DMS53 (cell line): Measurements from ENCODE around the gene GMCL2.

Experiments
- DNase-seq: peaks from one replicate; lab custom pipeline; 2025; lab: John Stamatoyannopoulos, UW

Gene GMCL2

DNA sequence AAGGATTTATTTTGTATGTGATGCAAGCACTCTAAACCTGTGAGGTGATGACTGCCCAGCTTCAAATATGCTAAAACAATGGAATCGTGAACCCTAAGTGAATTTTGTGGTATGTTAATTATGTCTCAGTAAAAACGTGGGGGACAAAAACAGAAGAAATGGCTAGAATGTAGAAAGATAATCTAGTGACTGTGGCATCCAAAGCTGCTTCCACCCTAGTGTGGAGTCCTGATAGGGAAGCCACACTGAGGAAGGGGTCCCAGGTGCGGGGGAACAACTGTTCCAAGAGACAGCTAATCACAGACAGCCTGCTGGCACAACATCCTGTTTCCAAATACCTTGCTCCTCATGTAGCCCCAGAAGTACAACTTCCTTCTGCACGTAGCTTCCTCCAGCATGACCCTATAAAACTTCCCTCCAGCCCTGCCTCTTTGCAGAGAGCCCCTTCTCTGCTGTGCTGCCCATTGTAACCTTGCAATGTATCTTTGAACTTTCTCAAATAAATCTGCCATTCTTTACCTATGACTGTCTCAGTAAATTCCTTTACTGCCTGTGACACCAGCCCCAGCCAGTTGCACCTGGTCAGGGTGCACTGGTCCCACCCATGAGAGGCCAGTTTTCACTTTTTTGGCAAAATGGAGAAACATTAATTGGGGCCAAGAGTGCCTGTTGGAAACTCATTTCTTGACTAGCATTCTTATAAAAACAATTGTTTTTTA, 4.9 kb downstream of the GMCL2 start:
- DNase-seq, result no peak

DNA sequence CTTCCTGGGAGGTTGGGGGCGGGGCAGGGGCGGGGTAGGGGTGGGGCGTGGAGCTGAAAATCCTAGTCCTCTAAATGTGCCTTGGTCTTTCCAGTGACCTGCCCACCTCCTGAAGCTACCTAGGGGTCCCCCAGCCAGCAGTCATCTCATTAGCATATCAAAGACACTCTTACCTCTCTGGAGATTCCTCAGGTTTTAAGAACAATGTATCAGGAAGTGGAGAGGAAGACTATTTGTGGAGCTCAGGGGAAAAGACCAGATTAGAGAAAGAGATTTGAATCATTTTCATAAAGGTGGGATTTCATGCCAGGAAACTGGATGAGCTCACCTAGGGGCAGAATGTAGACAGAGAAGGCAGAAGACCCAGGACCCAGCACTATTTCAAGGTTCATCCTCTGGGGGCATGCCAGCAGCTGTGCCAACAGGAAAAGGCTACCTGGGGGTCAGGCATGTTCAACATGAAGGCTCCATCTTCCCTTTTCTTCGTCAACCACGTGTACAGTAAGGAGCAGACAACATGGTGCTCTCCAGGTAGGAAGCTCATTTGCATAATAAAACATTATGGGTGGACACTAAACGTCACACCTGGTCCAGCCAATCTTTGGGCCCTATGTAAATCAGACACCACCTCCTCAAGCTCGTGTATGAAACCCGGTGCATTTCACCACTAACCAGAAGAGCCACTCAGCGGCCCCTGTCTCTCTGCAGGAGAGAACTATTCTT, 6.9 kb downstream of the GMCL2 start:
- no peak for DNase-seq

DNA sequence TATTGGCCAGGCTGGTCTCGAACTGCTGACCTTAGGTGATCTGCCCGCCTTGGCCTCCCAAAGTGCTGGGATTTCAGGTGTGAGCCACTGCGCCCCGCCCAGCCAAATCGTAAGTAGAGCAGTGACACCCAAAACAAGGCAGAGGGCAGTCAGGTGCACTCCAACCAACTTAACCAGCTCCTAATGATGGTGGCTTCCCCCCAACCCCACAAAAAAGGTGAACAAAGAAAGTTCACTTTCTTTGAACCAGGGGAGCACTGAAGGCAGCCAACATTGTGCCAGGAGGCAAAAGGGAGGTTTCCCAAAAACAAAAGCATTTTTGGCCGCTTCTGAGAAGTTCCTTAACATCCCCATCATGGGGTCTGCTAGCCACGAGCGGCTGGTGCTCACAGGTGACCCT, 9.6 kb downstream of the GMCL2 start:
- no peak for DNase-seq

DNA sequence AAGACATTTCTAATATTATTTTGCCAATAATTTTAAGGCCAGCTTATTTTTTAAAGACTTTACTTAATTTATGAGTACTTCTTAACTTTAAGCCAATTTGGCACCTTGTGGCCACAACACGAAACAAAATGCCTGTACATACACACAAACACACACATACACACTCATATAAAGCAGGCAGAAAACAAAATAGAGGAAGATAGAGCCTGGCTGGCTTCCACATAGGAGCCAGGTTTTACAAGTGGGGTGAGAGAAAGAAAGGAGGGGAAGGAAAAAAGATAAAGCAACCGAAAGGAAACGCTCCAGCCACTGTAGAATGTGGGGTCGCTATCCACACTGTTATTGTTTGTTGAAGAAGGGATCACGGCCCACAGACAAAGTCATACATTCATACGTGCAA, 10.4 kb downstream of the GMCL2 start:
- no peak for DNase-seq

DNA sequence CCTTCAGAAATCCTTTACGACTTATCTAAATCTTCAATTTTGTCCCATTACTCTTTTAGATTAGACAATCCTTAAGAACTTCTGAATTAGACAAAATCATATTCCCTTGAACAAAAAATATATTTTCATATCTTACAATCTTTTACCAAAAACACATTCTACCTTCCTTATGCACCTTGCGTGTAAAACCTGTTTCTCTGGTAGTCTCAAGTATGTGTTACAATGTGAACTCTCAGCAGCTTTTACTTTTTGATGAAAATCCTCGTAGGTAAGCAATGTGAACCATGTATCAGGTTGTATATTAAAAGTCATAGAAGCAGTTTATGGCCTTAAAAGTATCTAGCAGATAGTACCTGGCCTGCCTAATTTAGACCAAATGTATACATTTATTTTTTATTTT, 12.7 kb downstream of the GMCL2 start:
- no peak for DNase-seq

DNA sequence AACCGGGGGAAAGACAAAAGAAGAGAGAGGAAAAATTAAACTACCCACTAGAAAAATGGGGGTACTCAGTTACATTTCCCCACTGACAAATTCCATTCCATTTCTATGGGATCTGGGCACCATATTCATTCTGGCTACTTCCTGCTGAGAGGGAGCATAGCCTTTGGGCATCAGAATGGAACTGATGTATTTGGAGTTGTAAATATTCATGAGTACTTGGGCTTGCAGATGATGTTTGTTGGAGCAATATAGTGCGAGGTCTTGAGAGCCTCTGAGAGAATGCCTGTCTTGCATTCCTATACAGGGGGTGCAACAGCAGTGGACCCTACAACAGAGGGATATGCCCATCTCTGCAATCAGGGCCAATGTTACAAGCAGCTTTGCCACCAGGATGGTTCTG, 16.7 kb downstream of the GMCL2 start:
- no peak for DNase-seq

DNA sequence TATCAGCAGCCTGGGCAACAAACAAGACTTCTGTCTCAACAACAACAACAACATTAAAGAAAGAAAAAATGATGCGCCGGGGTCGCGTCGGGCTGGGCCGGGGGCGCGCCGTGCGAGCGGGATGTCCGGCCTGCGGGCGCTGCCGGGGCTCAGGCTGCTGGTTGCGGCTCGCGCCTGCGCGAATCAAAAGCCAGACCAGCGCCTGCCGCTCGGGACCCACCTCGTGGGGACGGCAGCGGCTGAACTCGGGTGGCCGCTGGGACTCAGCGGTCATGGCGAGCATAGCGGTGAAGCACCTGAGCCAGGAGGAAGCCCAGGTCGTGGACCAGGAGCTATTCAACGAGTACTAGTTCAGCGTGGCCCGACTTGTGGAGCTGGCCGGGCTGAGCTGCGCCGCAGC, 21.6 kb downstream of the GMCL2 start:
- no peak for DNase-seq

DNA sequence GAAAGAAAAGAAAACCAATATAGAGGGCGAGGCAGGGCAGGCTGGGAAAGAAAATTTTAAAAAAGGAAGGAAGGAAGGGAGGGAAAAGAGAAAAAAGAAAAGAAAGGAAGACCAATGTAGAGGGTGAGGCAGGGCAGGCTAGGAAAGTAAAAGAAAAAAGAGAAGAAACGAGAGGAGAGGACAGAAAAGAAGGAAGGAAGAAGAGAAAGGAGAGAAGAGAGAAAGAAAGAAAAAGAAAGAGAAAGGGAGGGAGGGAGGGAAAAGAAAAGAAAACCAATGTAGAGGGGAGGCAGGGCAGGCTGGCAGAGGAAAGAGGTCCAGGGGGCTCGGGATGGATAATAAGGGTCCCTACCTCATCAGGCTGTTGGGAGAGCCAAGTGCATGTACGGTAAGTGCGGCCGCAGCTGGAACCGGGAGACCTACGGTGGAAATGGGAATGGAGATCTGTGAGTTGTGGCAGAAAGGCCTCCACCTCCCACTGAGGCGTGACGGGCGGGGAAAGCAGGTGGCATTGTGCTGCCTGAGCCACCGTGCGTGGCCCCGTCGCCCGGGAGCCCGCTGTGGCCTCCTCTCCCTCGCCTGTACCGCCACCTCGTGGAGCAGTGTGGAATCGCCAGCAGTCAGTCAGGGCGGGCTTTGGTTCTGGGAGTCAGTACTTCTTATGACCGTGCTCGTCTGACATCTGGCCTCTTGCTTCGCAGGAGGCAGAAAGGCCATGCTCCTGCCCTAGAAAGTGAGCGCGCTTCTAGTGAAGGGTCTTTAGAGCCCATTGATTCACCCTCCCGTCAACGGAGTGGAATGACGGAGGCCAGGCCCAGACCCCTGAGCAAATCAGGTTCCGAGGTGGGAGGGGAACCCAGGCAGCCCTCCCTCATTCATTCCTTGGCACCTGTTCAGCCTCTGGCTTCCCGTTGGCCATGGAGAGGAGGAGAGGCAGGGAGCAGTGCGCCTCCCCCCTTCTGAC, 23.1 kb downstream of the GMCL2 start:
- DNase-seq, result peak; percentile 98

DNA sequence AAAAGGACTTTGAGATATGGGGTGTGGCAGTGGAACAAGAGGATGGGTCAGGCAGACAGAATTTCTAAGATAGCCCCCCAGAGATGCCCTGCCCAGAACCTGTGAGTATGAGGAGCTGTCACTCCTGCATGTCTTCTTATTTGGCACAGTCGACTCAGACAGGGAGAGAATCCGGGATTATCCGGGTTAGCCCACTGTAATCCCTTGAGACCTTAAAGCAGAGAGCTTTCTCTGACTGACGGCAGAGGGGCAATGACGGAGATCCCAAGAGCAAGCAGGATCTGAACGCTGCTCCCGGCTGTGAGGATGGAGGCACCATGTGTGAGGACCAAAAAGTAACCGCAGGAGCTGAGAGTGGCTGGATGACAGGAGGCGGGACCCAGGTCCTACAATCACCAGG, 24.7 kb downstream of the GMCL2 start:
- no peak for DNase-seq

DNA sequence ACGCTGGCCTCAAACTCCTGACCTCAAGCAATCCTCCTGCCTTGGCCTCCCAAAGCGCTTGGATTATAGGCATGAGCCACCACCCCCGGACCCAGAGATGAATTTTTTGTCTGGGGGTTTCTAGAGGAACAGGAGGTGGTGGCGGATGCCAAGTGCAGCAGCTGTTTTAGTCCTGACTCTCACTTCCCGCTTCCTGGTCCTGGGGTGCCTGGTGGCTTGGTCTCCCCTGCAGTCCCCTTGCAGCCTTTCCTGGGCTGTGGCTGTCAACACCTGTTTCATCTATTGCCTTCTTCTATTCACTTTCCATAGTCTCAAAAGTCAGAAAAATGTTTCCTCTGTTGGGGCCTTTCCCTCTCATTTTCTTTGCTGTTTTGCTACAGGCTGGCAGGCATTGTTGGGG, 27.0 kb downstream of the GMCL2 start:
- DNase-seq, result no peak

DNA sequence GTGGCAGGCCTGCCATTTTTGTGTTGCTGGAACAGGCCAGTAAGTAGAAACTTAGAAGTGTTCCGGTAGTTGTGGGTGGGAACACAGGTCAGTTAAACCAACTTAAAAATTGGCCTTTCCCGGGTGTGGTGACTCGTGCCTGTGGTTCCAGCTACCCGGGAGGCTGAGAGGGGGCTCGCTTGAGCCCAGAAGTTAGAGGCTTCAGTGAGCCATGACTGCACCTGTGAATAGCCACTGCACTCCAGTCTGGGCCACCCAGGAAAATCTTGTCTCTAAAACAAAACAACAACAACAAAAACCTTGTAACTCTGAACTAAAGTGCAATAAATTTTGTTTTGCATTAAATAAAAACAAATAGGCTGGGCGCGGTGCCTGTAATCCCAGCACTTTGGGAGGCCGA, 32.1 kb downstream of the GMCL2 start:
- DNase-seq, result no peak

DNA sequence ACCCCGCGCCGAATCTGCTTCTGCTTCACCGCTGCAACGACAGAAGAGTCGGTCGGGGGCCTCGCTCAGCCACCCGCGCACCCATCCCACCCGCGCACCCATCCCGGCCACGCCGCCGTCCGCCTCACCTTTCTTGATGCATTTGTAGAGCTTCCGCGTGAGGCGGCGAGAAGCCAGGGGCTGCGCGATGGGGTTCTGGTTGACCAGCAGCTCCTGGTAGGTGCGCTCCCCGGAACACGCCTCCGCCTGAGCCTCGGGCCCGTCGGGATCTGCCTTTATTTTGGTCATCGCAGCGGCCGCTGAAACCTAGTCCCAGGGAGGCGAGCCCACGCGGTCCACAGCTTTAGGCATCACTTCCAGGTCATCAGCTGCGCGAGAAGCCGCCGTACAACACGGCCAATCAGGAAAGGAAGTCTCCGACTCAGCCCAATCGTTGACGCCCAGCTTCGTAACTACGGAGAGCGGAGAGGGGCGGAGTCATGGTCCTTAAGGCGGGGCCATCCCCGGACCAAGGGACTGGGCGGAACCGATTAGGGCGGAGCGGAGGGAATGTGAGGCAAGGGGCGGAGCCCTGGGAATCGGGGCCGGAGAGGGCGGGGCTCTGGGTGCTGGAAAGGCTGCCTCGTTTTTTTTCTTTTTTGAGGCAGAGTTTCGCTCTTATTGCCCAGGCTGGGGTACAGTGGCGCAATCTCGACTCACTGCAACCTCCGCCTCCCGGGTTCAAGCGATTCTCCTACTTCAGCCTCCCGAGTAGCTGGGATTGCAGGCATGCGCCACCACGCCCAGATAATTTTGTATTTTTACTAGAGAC, 33.4 kb downstream of the GMCL2 start, which contains the start of gene NHP2:
Gene NHP2, minus strand, starts transcription at position 356 of the 811 bp plus-strand sequence. Its CDS starts 68 bp downstream, at position 288.
- peak; percentile 99 for DNase-seq

DNA sequence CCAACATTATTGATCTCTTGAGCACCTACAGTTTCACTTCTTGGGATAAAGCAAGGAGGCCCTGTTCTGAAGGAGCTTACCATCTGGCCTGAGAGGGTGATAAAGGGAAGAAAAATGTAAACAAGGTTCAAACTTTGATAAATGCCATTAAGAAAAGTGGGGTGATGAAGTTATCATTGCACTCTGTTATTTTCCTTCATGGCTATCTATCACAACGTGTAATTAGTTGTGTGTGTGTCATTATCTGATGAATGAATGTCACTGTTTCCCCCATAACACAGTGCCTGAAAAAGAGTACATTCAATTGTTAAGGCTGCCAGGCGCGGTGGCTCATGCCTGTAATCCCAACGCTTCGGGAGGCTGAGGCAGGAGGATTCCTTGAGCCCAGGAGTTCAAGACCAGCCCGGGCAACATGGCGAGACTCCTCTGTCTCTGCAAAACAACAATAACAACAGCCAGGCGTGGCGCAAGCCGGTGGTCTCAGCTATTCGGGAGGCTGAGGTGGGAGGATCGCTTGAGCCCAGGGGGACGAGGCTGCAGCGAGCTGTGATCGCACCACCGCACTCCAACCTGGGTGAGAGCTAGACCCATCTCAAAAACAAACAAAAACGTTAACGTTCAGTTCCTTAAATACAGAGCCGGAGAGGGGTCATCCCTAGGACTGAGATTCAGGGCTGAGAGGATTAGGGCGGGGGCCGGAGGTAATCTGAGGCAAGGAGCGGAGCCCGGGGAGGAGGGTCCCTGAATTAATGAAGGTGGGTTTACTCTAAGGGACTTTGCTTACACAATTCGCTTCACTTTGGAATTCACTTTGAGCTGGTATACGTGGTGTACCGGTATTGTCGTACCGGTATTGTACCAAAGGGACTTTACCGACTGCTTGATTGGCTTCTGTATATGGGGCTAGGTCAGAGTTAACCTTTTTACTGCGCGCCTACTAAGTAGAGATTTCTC, 34.4 kb downstream of the GMCL2 start:
- peak; percentile 54 for DNase-seq

DNA sequence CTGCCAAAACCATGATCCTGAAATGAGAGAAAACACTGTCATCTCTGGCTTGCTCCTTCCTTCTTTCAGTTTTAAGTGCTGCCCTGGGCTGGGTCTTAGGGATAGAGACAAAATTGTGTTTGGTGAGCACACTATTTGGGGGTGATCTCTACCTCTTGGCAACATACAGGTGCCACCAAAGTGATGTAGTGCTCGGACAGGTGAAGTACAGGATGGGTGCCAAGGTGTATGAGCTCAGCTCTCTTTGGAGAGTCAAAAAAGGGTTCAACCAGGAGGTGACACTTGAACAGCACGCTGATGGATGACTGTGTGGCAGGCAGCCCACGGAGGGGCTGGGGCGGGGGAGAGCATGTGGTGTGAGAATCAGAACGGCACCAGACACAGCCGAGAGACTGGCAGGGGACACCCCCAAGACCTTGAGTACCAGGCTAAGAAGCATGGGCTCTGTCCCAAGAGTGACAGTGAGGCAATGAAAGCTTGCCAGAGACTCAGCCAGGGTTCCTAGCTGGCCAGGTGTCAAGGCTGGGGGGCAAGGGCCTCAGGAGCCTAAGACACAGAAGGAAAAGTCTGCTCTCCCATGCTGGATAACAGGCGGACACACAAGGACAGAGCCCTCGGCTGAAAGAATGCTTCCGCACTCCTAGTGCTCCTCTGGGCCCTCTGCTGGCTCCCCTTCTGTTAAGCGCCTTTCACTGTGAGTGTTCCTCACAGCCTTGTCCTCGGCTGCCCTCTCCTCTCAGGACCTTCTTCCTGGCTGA, 36.0 kb downstream of the GMCL2 start:
- no peak for DNase-seq

DNA sequence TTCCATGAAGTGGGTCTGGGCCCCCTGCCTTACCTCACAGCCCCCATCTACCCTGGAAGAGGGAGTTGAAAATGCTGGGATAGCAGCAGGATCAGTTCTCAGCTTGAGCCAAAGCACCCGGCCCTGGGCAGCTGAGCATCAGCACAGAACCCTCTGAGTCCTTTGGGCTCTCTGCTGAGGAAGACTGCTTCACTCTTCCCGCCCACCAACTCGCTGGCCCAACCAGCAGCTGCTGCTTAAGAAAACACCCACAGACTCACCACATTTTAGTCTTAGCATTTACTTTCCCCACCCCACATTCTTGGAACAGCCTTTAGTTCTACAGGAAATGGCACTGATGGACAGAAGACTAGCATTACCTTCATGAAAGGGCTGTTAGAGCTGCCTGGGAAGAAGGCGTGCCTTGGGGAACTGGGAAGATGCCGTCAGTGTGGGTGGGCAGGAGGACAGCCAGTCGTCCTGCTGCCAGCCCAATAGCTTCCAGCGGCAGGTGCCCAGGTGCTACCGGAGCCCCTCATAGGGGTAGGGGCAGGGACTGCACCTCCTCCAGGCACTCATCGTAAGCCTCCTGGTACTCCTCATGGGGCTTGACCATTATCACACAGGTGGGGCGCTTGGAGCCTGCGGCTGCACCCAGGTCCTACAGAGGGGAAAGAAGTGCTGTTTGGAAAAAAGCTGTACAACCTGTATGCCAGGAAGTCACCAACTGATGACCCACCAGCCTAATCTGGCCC, 37.8 kb downstream of the GMCL2 start:
- no peak for DNase-seq

DNA sequence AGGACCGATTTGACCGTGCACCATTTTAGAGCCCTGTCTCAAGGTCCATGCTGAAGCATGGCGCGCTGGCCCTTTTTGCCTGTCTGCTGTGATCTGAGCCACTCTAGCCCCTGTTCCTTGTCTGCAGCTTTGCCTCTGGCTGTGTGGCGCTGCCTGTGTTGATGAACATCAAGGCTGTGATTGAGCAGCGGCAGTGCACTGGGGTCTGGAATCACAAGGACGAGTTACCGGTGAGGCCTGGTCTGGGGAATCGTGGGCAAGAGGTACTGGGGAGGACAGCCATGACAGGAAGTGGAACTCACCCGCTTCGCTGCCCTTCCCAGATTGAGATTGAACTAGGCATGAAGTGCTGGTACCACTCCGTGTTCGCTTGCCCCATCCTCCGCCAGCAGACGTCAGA, 39.8 kb downstream of the GMCL2 start:
- DNase-seq, result no peak

DNA sequence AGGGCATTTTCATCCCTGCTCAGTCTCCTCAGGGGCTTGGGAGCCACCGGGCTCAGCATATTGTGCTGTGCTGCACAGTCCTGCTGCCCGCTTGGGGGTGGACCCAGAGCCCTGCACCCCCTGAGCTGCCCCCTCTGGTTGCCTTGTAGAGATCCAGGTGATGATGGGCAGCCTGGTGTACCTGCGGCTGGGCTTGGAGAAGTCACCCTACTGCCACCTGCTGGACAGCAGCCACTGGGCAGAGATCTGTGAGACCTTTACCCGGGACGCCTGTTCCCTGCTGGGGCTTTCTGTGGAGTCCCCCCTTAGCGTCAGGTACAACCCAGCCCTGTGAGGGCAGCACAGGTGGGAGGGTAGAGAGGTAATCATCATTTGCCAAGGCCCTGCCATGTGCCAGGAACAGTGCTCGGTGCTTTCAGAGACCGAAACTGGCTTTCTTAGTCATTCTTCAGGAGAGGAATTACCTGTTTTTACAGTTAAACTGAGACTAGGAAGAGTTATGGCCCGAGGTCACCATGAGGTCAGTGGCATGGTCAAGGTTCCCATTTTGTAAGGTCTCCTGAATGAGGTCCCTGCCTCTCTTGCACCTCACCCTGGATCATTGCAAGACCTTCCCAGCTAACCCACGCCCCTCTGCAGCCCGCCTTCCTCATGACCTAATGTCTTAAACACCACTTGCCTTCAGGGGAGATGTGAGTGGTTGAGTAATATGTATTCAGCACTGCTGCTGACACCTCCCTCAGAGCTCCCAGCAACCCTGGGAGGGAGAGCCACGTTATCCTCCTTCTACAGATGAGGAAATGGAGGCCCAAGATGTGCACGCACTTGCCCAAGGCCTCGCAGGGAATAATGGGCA, 41.0 kb downstream of the GMCL2 start:
- DNase-seq, result peak; percentile 91

DNA sequence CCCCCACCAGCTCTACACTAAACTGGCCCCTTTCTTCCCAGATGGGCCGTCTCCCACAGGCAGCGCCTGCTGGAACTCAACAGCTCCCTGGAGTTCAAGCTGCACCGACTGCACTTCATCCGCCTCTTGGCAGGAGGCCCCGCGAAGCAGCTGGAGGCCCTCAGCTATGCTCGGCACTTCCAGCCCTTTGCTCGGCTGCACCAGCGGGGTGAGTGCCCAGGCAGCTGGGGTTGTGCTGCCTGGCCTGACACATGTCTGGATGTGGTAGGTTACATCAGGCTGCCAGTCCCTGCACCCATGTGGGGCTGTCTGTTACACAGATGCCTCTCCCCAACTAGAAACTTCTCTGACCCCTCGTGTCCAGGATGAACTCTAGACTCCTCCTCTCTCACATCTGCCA, 43.3 kb downstream of the GMCL2 start:
- peak; percentile 38 for DNase-seq
